GM23338 (cell line): ENCODE results near the gene INO80C.

Experiments used
- CREB1 ChIP-seq: fragments of 250-450 bp; sonication (Bioruptor Pico); IDR thresholded peaks from 2 replicates; pipeline ENCODE4 v1.5.0; 2020; ENCODE audit warnings: low read depth, mild to moderate bottlenecking, moderate library complexity
- CTCF ChIP-seq, 2 experiments: fragments of 200-600 bp in 1 of 2; sonication (generic) in 1 of 2; conservative IDR thresholded peaks; 2 replicates each; pipeline versions ENCODE4 v1.5.1 to v1.6.1; 2016 to 2017; ENCODE audit warnings: antibody characterized with exemption in 2 of 2, low read depth in 2 of 2, mild to moderate bottlenecking in 2 of 2, moderate library complexity in 1 of 2
- ETS1 ChIP-seq: IDR thresholded peaks from 2 replicates; pipeline ENCODE4 v1.6.1; 2016; ENCODE audit warnings: antibody characterized with exemption
- EZH2 ChIP-seq: fragments of 200-600 bp; sonication (generic); IDR thresholded peaks from one replicate; pipeline ENCODE4 v1.8.0; 2017; ENCODE audit warnings: antibody characterized with exemption, mild to moderate bottlenecking, low read depth; ENCODE audit not compliant: unreplicated experiment
- EZH2phosphoT487 ChIP-seq: fragments of 200-600 bp; sonication (generic); IDR thresholded peaks from one replicate; pipeline ENCODE4 v1.8.1; 2018; ENCODE audit warnings: antibody characterized with exemption; ENCODE audit not compliant: unreplicated experiment
- JUNB ChIP-seq: IDR thresholded peaks from one replicate; pipeline ENCODE4 v1.6.1; 2016; ENCODE audit warnings: antibody characterized with exemption; ENCODE audit not compliant: unreplicated experiment
- NANOG ChIP-seq: IDR thresholded peaks from 2 replicates; pipeline ENCODE4 v1.6.1; 2016; ENCODE audit warnings: antibody characterized with exemption, borderline replicate concordance
- POLR2AphosphoS5 ChIP-seq: IDR thresholded peaks from 2 replicates; pipeline ENCODE4 v1.6.1; 2016; ENCODE audit warnings: antibody characterized with exemption, low read depth
- REST ChIP-seq: IDR thresholded peaks from one replicate; pipeline ENCODE4 v1.6.1; 2018; ENCODE audit warnings: antibody characterized with exemption; ENCODE audit not compliant: unreplicated experiment
- STAT1 ChIP-seq: IDR thresholded peaks from one replicate; pipeline ENCODE4 v1.6.1; 2016; ENCODE audit warnings: antibody characterized with exemption; ENCODE audit not compliant: unreplicated experiment
- ZNF114 ChIP-seq: fragments of 250-450 bp; sonication (Bioruptor Pico); IDR thresholded peaks from 2 replicates; pipeline ENCODE4 v1.5.0; 2020; ENCODE audit warnings: mild to moderate bottlenecking, moderate library complexity
- ZNF331 ChIP-seq: fragments of 250-450 bp; sonication (Bioruptor Pico); IDR thresholded peaks from 2 replicates; pipeline ENCODE4 v1.5.0; 2020; ENCODE audit warnings: low read depth, mild to moderate bottlenecking, moderate library complexity
- ZNF462 ChIP-seq: fragments of 250-450 bp; sonication (Bioruptor Pico); IDR thresholded peaks from 2 replicates; pipeline ENCODE4 v1.5.0; 2020; ENCODE audit warnings: mild to moderate bottlenecking, moderate library complexity

GRCh38 chr18:35432565-35433001, 65.2 kb downstream of the INO80C start:
- TF ChIP-seq POLR2AphosphoS5: no peak
- TF ChIP-seq REST: no peak
- TF ChIP-seq EZH2: no peak
- no peak for TF ChIP-seq CTCF (conservative IDR thresholded peaks at IDR 0.05; ENCODE audit: low read depth in 2 of 2)
- no peak for TF ChIP-seq ETS1
- no peak for TF ChIP-seq ZNF114 (CRISPR knock-in tag)
- TF ChIP-seq EZH2phosphoT487: no peak
- no peak for TF ChIP-seq CREB1
- TF ChIP-seq JUNB: no peak
- no peak for TF ChIP-seq ZNF462 (CRISPR knock-in tag)
- TF ChIP-seq NANOG: no peak
- TF ChIP-seq ZNF331: no peak
- no peak for TF ChIP-seq STAT1
